OCI-LY7 (cell line): ENCODE measurements around the gene PALLD. TPM values are rescaled to one million over a fixed set of nuclear protein-coding genes. Genes with fewer than 3 reads are reported as not detected.

ENCODE experiments used
- BruUV-seq: library from RNA; stranded (reverse); fragments of 400-500 nt; replicated peaks from 2 replicates; lab custom pipeline; 2021; lab: Mats Ljungman, UMichigan
- CTCF ChIA-PET: fragments of 300-600 bp; sonication (Branson Sonifier 250); formaldehyde crosslinking; loops from one replicate; lab custom pipeline; 2022; ENCODE audit warnings: antibody characterized with exemption; ENCODE audit not compliant: unreplicated experiment; lab: Charles Lee
- POLR2A ChIA-PET: fragments of 300-600 bp; sonication (Branson Sonifier 250); formaldehyde crosslinking; loops from one replicate; lab custom pipeline; 2022; ENCODE audit warnings: antibody characterized with exemption; lab: Charles Lee
- DNase-seq: peaks from one replicate; pipeline ENCODE4 v3.0.0-alpha.2; 2015; ENCODE audit warnings: low spot score
- H2AFZ ChIP-seq: fragments of 200-600 bp; sonication (generic), shearing (Covaris generic); 2 replicates; pipeline ENCODE4 v1.6.1; 2014; ENCODE audit warnings: mild to moderate bottlenecking, antibody characterized with exemption, low read length, moderate library complexity
- H3K27ac ChIP-seq: fragments of 200-600 bp; sonication (generic); 2 replicates; pipeline ENCODE4 v1.5.1; 2014; ENCODE audit warnings: mixed run types, low read depth, mild to moderate bottlenecking, moderate library complexity, low read length, inconsistent platforms; ENCODE audit not compliant: poor library complexity, severe bottlenecking
- H3K36me3 ChIP-seq: fragments of 200-600 bp; sonication (generic); 2 replicates; pipeline ENCODE4 v1.6.1; 2014; ENCODE audit warnings: mild to moderate bottlenecking, antibody characterized with exemption, low read length, moderate library complexity, mixed read lengths; ENCODE audit not compliant: insufficient read depth
- H3K4me1 ChIP-seq: fragments of 200-600 bp; sonication (generic); 2 replicates; pipeline ENCODE4 v1.5.1; 2014; ENCODE audit warnings: mild to moderate bottlenecking, low read length; ENCODE audit not compliant: insufficient read depth, poor library complexity, severe bottlenecking
- H3K4me2 ChIP-seq: fragments of 200-600 bp; sonication (generic); 2 replicates; pipeline ENCODE4 v1.6.1; 2014; ENCODE audit warnings: mild to moderate bottlenecking, low read length
- H3K4me3 ChIP-seq: fragments of 200-600 bp; sonication (generic); 2 replicates; pipeline ENCODE4 v1.5.1; 2014; ENCODE audit warnings: mild to moderate bottlenecking, low read depth, low read length; ENCODE audit not compliant: poor library complexity, severe bottlenecking
- H3K79me2 ChIP-seq: fragments of 200-600 bp; sonication (generic); 2 replicates; pipeline ENCODE4 v1.6.1; 2016; ENCODE audit warnings: low read depth, mild to moderate bottlenecking, low read length, moderate library complexity, mixed read lengths; ENCODE audit not compliant: insufficient read depth
- H3K9me2 ChIP-seq: fragments of 200-600 bp; sonication (generic); 2 replicates; pipeline ENCODE4 v1.6.1; 2016; ENCODE audit warnings: mild to moderate bottlenecking, low read length, mixed read lengths; ENCODE audit not compliant: insufficient read depth
- H3K9me3 ChIP-seq: fragments of 200-600 bp; sonication (generic); 2 replicates; pipeline ENCODE4 v1.6.1; 2014; ENCODE audit warnings: mild to moderate bottlenecking, mixed run types, low read length, mixed read lengths
- H4K20me1 ChIP-seq: fragments of 200-600 bp; sonication (generic); 2 replicates; pipeline ENCODE4 v1.6.1; 2014; ENCODE audit warnings: mild to moderate bottlenecking, antibody characterized with exemption, low read length, moderate library complexity, mixed read lengths; ENCODE audit not compliant: insufficient read depth
- EZH2phosphoT487 ChIP-seq: fragments of 200-600 bp; sonication (generic); IDR thresholded peaks from 2 replicates; pipeline ENCODE4 v1.6.1; 2018; ENCODE audit warnings: low read depth, borderline replicate concordance, mild to moderate bottlenecking, mixed run types, antibody characterized with exemption, low read length, moderate library complexity, mixed read lengths
- intact Hi-C: fragments of 100-400 bp; cut with micrococcal nuclease; formaldehyde crosslinking; loops from one replicate; pipeline ENCODE4 v1.10.0; 2022; ENCODE audit not compliant: unreplicated experiment
- total RNA-seq, 2 experiments: library from RNA; depleted of rRNA in 1 of 2; stranded (reverse); fragments of >200 nt in 1 of 2; shearing (Covaris generic) in 1 of 2; gene quantifications; 2 replicates each; pipeline ENCODE4 v1.2.3, GENCODE V29; 2014 to 2022
- TF ChIP-seq, protein P1 (sequence below): fragments of 200-600 bp; sonication (generic); conservative IDR thresholded peaks from 2 replicates; pipeline ENCODE4 v1.5.1; 2014; ENCODE audit warnings: mild to moderate bottlenecking, antibody characterized with exemption, low read length, moderate library complexity, mixed read lengths

PALLD gene
- total RNA-seq, 2 experiments from 2014 or later, result 0.73 to 2.8 TPM

DNA sequence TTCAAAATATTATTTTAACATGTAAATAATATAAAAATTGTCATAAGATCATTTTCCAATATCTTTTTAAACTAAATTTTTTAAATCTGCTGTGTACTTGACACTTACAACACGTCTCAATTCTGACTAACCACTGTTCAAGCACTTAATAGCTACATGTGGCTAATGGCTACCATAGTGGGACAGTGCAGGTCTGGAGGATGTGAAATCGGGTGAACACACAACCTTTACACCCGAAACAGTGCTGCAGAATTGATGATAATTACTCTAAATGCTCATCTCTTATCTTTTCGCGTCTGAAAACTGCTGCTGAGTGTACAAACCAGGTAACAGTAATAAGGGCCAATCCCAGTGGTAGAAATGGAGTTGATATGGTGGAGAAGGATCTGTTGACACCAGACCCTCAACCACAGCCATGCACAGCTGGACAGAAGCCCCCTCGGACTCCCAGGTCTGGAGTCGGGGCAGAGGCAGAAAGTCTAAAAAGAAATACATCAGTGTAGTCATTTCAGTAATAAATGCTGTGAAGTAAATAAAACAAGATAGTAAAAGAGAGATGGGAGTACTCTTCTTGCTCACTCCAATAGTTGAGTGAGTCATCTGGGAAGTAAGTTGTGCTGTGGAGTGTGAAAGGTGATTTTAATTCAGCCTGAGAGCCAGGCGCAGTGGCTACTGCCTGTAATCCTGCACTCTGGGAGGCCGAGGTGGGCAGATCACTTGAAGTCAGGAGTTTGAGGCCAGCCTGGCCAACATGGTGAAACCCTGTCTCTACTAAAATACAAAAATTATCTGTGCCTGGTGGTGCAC, 363.2 kb downstream of the PALLD start:
- H3K9me3 ChIP-seq, result no peaks in the 10 kb centered on the region
- H3K9me2 ChIP-seq, result no peaks in the 10 kb centered on the region
- no peaks in the 10 kb centered on the region for H3K79me2 ChIP-seq
- H3K4me1 ChIP-seq, result no peaks in the 10 kb centered on the region
- H3K27ac ChIP-seq, result no peak overlapping the region
- no peak for DNase-seq
- BruUV-seq, result no TSS peak
- ChIA-PET POLR2A (interaction anchor here (1.3 kb wide), 1 partner anchor 26 kb away, joined by 4 read pairs; no protein-coding TSS in a partner anchor), CTCF (no interaction called here)
- no peaks in the 10 kb centered on the region for H3K36me3 ChIP-seq
- intact Hi-C loops, result no loop called here
- no peak for TF ChIP-seq EZH2phosphoT487
- TF ChIP-seq, protein P1, sequence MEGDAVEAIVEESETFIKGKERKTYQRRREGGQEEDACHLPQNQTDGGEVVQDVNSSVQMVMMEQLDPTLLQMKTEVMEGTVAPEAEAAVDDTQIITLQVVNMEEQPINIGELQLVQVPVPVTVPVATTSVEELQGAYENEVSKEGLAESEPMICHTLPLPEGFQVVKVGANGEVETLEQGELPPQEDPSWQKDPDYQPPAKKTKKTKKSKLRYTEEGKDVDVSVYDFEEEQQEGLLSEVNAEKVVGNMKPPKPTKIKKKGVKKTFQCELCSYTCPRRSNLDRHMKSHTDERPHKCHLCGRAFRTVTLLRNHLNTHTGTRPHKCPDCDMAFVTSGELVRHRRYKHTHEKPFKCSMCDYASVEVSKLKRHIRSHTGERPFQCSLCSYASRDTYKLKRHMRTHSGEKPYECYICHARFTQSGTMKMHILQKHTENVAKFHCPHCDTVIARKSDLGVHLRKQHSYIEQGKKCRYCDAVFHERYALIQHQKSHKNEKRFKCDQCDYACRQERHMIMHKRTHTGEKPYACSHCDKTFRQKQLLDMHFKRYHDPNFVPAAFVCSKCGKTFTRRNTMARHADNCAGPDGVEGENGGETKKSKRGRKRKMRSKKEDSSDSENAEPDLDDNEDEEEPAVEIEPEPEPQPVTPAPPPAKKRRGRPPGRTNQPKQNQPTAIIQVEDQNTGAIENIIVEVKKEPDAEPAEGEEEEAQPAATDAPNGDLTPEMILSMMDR, result no peak
- no peak overlapping the region for H3K4me2 ChIP-seq
- no peak overlapping the region for H2AFZ ChIP-seq
- H4K20me1 ChIP-seq, result no peaks in the 10 kb centered on the region
- no peak overlapping the region for H3K4me3 ChIP-seq

DNA sequence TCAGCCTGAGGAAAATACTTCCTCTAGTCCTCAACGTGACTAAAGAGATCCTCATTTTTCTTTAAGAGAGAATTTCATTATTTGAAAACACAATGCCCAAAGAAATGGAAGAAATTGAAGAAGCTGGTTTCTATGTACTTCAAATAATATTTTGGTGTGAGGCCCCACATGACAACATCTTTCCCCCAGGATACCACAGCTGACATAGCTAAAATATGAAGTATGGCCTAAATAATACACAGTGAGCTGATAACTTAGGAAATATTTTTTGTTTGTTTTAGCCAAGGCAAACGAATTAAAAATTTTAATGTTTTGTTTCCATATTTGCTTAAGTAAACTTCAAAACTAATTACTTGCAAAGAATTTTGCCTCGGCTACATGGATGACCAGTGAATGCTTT, 364.0 kb downstream of the PALLD start:
- Histone ChIP-seq H3K36me3 (no peaks in the 10 kb centered on the region), H3K9me3 (no peaks in the 10 kb centered on the region), H3K4me2 (no peak overlapping the region), H3K79me2 (no peaks in the 10 kb centered on the region), H3K27ac (no peak overlapping the region), H4K20me1 (no peaks in the 10 kb centered on the region), H3K4me1 (no peaks in the 10 kb centered on the region), H2AFZ (no peak overlapping the region), H3K9me2 (no peaks in the 10 kb centered on the region), H3K4me3 (no peak overlapping the region)
- CTCF ChIA-PET, result no interaction called here
- no peak for DNase-seq
- POLR2A ChIA-PET, result interaction anchor here (1.3 kb wide), 1 partner anchor 25 kb away, joined by 4 read pairs; no protein-coding TSS in a partner anchor
- TF ChIP-seq EZH2phosphoT487, result no peak
- TF ChIP-seq, protein P1, result no peak
- no TSS peak for BruUV-seq
- intact Hi-C loops, result no loop called here
